CD14-positive monocyte (primary cell): ENCODE measurements around the gene ASCC1. TPM values are rescaled to one million over a fixed set of nuclear protein-coding genes. Genes with fewer than 3 reads are reported as not detected.

Experiments
- DNase-seq, 3 donors: peaks; one replicate each; pipeline ENCODE4 v3.0.0-alpha.2; 2011 to 2022
- H2AFZ ChIP-seq: 2 replicates; pipeline ENCODE4 v1.6.0; 2012; ENCODE audit warnings: mild to moderate bottlenecking, low read depth, low read length, inconsistent platforms; ENCODE audit not compliant: insufficient read depth, poor library complexity, severe bottlenecking
- H3K27ac ChIP-seq, 2 donors: 1 replicate in 1 of 2; 2 replicates in 1 of 2; pipeline ENCODE4 v1.5.1; 2012 to 2013; ENCODE audit warnings: low read length in 2 of 2, control low read depth in 1 of 2, inconsistent platforms in 1 of 2, low read depth in 1 of 2, mild to moderate bottlenecking in 1 of 2
- H3K27me3 ChIP-seq, 2 donors: one replicate each; pipeline versions ENCODE4 v1.6.0 to v1.6.1; 2011 to 2013; ENCODE audit warnings: low read length in 2 of 2; ENCODE audit not compliant: control insufficient read depth in 2 of 2, insufficient read depth in 2 of 2
- H3K36me3 ChIP-seq, 2 donors: replicated peaks in 1 of 2; 1 replicate in 1 of 2; 2 replicates in 1 of 2; pipeline versions ENCODE4 v1.5.1 to v1.6.1; 2012 to 2013; ENCODE audit warnings: low read length in 2 of 2, control low read depth in 1 of 2, inconsistent platforms in 1 of 2, mild to moderate bottlenecking in 1 of 2; ENCODE audit not compliant: insufficient read depth in 2 of 2, control insufficient read depth in 1 of 2
- H3K4me1 ChIP-seq, 2 donors: 1 replicate in 1 of 2; 2 replicates in 1 of 2; pipeline versions ENCODE4 v1.5.1 to v1.6.1; 2012 to 2013; ENCODE audit warnings: low read length in 2 of 2, control low read depth in 1 of 2, inconsistent platforms in 1 of 2, mild to moderate bottlenecking in 1 of 2, moderate library complexity in 1 of 2; ENCODE audit not compliant: insufficient read depth in 2 of 2, control insufficient read depth in 1 of 2
- H3K4me2 ChIP-seq: replicated peaks from 2 replicates; pipeline ENCODE3; 2012; ENCODE audit warnings: low read length, moderate library complexity, mild to moderate bottlenecking; ENCODE audit not compliant: poor library complexity, severe bottlenecking; ENCODE audit errors: extremely low read depth
- H3K4me3 ChIP-seq, 3 experiments: fragments of 200-600 bp in 1 of 3; sonication (generic) in 1 of 3; replicated peaks in 1 of 3; 1 replicate in 2 of 3; 2 replicates in 1 of 3; pipeline ENCODE4 v1.5.1; 2011 to 2013; ENCODE audit warnings: low read length in 3 of 3, mild to moderate bottlenecking in 3 of 3, control low read depth in 2 of 3, low read depth in 2 of 3, inconsistent platforms in 1 of 3, moderate library complexity in 1 of 3
- H3K79me2 ChIP-seq: 2 replicates; pipeline ENCODE4 v1.6.0; 2012; ENCODE audit warnings: mild to moderate bottlenecking, control low read depth, inconsistent platforms, low read length, moderate library complexity; ENCODE audit not compliant: insufficient read depth
- H3K9ac ChIP-seq: 2 replicates; pipeline ENCODE4 v1.6.0; 2017; ENCODE audit warnings: low read length, mild to moderate bottlenecking; ENCODE audit not compliant: insufficient read depth, poor library complexity, severe bottlenecking
- H3K9me3 ChIP-seq, 2 donors: replicated peaks in 1 of 2; 1 replicate in 1 of 2; 2 replicates in 1 of 2; pipeline versions ENCODE4 v1.5.1 to v1.6.1; 2012 to 2013; ENCODE audit warnings: low read length in 2 of 2, control low read depth in 1 of 2; ENCODE audit not compliant: control insufficient read depth in 1 of 2, insufficient read depth in 1 of 2
- H4K20me1 ChIP-seq: 2 replicates; pipeline ENCODE4 v1.6.0; 2012; ENCODE audit warnings: mild to moderate bottlenecking, low read length, control low read depth, moderate library complexity; ENCODE audit not compliant: insufficient read depth
- H3K27ac Mint-ChIP-seq, 7 donors: one replicate each; pipeline ENCODE4 v1.8.0; 2020; ENCODE audit warnings: mild to moderate bottlenecking in 7 of 7, mixed read lengths in 7 of 7, moderate library complexity in 6 of 7, inconsistent platforms in 2 of 7
- H3K27me3 Mint-ChIP-seq, 3 donors: one replicate each; pipeline ENCODE4 v1.8.0; 2021 to 2022; ENCODE audit warnings: low read depth in 3 of 3, mild to moderate bottlenecking in 3 of 3, mixed read lengths in 3 of 3, moderate library complexity in 3 of 3, inconsistent platforms in 1 of 3
- H3K36me3 Mint-ChIP-seq, 2 donors: one replicate each; pipeline ENCODE4 v1.8.0; 2020; ENCODE audit warnings: mixed read lengths in 2 of 2, inconsistent platforms in 1 of 2, mild to moderate bottlenecking in 1 of 2
- H3K4me1 Mint-ChIP-seq: one replicate; pipeline ENCODE4 v1.8.0; 2020; ENCODE audit warnings: mild to moderate bottlenecking, mixed read lengths
- H3K4me3 Mint-ChIP-seq, 2 donors: one replicate each; pipeline ENCODE4 v1.8.0; 2020; ENCODE audit warnings: mild to moderate bottlenecking in 2 of 2, mixed read lengths in 2 of 2, moderate library complexity in 1 of 2
- H3K9me3 Mint-ChIP-seq, 7 donors: one replicate each; pipeline ENCODE4 v1.8.0; 2020 to 2022; ENCODE audit warnings: mixed read lengths in 7 of 7, mild to moderate bottlenecking in 6 of 7, moderate library complexity in 6 of 7, inconsistent platforms in 2 of 7
- CTCF ChIP-seq: fragments of 200-600 bp; IDR thresholded peaks from one replicate; pipeline ENCODE4 v1.8.0; 2022; ENCODE audit warnings: antibody characterized with exemption, mild to moderate bottlenecking
- WGBS: methylation state at CpG from one replicate; pipeline ENCODE4 v1.1.5; 2013; ENCODE audit warnings: missing lambda C conversion rate; ENCODE audit not compliant: insufficient coverage; 5-methylcytosine and 5-hydroxymethylcytosine counted together
- intact Hi-C, 2 donors: fragments of 100-400 bp; cut with micrococcal nuclease; formaldehyde crosslinking; loops; one replicate each; pipeline versions ENCODE4 v1.15.0 to v1.15.1; 2023
- polyA plus RNA-seq, 3 donors: library from polyadenylated mRNA; depleted of rRNA in 1 of 3; unstranded in 2 of 3; stranded (reverse) in 1 of 3; fragments of 300-500 nt in 2 of 3; fragments of >200 nt in 1 of 3; fragmentation: Illumina TruSeq in 2 of 3; gene quantifications; 1 replicate in 2 of 3; 2 replicates in 1 of 3; pipeline ENCODE4 v1.2.3, GENCODE V29; 2012 to 2021

The ASCC1 gene
- polyA plus RNA-seq, 3 donors: 8.2 to 20.9 (median 17.9) TPM

GRCh38 chr10:72223743-72224101 lies 7.6 kb upstream of the ASCC1 start:
- peak; percentile 60 to 95 (median 85) for DNase-seq
- Histone ChIP-seq H3K4me3 (peak overlapping the region in 1 of 3 experiments; percentile 35), H3K79me2 (peaks cover 71% of the 10 kb centered on the region), H3K9ac (no peak overlapping the region), H3K4me1 (peaks cover 27 to 31% of the 10 kb centered on the region in 2 donors), H3K27ac (peak overlapping the region; percentile 77 to 80), H2AFZ (no peak overlapping the region), H3K9me3 (no peaks in the 10 kb centered on the region), H3K4me2 (peak overlapping the region; percentile 48), H4K20me1 (peaks cover 3% of the 10 kb centered on the region), H3K27me3 (no peaks in the 10 kb centered on the region), H3K36me3 (peaks cover 17 to 34% of the 10 kb centered on the region in 2 donors)
- WGBS: no CpG with 5 or more reads among the region's 1 CpG
- Mint-ChIP-seq H3K27ac (peak overlapping the region; percentile 80 to 98 (median 93)), H3K27me3 (peaks cover 0 to 2% (median 0%) of the 10 kb centered on the region in 3 donors), H3K36me3 (peaks cover 20 to 33% of the 10 kb centered on the region in 2 donors), H3K4me1 (peaks cover 28% of the 10 kb centered on the region), H3K9me3 (no peaks in the 10 kb centered on the region), H3K4me3 (peak overlapping the region; percentile 22 to 50)
- no peak for TF ChIP-seq CTCF
- intact Hi-C loops: loop anchor here in 1 of 2 donors (10.0 kb wide), 1 partner anchor 99 kb away; no protein-coding TSS in a partner anchor

- no peak for DNase-seq
- H3K4me3 ChIP-seq: no peak overlapping the region
- Mint-ChIP-seq H3K9me3 (no peaks in the 10 kb centered on the region), H3K4me1 (peaks cover 39% of the 10 kb centered on the region), H3K4me3 (no peak overlapping the region), H3K27me3 (peaks cover 0 to 2% (median 0%) of the 10 kb centered on the region in 3 donors), H3K27ac (peak overlapping the region in 1 of 7 donors; percentile 37), H3K36me3 (peaks cover 14 to 27% of the 10 kb centered on the region in 2 donors)
- H3K4me2 ChIP-seq: no peak overlapping the region
- no peaks in the 10 kb centered on the region for H3K27me3 ChIP-seq
- H3K9me3 ChIP-seq: no peaks in the 10 kb centered on the region
- 100% methylated on average over 1 of the region's 1 CpG for WGBS
- H3K36me3 ChIP-seq: peaks cover 13 to 21% of the 10 kb centered on the region in 2 donors
- H3K4me1 ChIP-seq: peaks cover 48 to 55% of the 10 kb centered on the region in 2 donors
- H3K27ac ChIP-seq: no peak overlapping the region
- H2AFZ ChIP-seq: no peak overlapping the region
- intact Hi-C loops: loop anchor here in 1 of 2 donors (10.0 kb wide), 1 partner anchor 96 kb away; no protein-coding TSS in a partner anchor
- peaks cover 75% of the 10 kb centered on the region for H3K79me2 ChIP-seq
- TF ChIP-seq CTCF: no peak
- H4K20me1 ChIP-seq: peaks cover 9% of the 10 kb centered on the region
- H3K9ac ChIP-seq: no peak overlapping the region
These were observed 5.2 kb upstream of the ASCC1 start for GRCh38 chr10:72221278-72221677.
